NCI-H82 treated with DMSO at 0.1 percent for 48 hours (cell line): ENCODE data around the gene UNK.

Experiments
- DNase-seq: peaks from one replicate; lab custom pipeline; 2025; ENCODE audit not compliant: unreplicated experiment; lab: John Stamatoyannopoulos, UW

UNK gene, protein sequence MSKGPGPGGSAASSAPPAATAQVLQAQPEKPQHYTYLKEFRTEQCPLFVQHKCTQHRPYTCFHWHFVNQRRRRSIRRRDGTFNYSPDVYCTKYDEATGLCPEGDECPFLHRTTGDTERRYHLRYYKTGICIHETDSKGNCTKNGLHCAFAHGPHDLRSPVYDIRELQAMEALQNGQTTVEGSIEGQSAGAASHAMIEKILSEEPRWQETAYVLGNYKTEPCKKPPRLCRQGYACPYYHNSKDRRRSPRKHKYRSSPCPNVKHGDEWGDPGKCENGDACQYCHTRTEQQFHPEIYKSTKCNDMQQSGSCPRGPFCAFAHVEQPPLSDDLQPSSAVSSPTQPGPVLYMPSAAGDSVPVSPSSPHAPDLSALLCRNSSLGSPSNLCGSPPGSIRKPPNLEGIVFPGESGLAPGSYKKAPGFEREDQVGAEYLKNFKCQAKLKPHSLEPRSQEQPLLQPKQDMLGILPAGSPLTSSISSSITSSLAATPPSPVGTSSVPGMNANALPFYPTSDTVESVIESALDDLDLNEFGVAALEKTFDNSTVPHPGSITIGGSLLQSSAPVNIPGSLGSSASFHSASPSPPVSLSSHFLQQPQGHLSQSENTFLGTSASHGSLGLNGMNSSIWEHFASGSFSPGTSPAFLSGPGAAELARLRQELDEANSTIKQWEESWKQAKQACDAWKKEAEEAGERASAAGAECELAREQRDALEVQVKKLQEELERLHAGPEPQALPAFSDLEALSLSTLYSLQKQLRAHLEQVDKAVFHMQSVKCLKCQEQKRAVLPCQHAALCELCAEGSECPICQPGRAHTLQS

DNA sequence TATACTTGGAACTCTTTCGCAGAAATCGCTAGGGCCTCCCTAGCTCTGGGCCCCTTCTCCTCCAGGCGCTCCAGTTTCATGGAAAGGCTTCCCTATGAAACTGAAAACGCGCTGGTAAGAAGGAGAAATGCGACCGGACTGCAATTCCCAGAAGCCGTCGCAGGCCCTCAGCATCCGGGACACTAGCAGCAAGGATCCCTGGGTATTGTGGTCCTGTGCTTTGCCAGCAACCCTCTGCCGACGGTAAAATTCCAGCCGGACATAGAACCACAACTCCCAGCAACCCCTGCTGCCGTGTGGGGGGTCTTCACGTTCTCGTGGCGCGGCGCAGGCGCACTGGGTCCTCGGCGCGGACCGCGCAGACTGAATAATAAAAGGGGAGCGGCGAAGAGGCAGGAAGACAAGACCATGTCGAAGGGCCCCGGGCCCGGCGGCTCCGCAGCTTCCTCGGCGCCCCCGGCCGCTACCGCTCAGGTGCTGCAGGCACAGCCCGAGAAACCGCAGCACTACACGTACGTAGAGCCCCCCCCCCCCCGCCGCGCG is at the start of gene UNK:
TSS of gene UNK (plus strand) at position 334 of the 543 bp plus-strand sequence. CDS start at position 409, 75 bp downstream.
- peak; percentile 96 for DNase-seq

DNA sequence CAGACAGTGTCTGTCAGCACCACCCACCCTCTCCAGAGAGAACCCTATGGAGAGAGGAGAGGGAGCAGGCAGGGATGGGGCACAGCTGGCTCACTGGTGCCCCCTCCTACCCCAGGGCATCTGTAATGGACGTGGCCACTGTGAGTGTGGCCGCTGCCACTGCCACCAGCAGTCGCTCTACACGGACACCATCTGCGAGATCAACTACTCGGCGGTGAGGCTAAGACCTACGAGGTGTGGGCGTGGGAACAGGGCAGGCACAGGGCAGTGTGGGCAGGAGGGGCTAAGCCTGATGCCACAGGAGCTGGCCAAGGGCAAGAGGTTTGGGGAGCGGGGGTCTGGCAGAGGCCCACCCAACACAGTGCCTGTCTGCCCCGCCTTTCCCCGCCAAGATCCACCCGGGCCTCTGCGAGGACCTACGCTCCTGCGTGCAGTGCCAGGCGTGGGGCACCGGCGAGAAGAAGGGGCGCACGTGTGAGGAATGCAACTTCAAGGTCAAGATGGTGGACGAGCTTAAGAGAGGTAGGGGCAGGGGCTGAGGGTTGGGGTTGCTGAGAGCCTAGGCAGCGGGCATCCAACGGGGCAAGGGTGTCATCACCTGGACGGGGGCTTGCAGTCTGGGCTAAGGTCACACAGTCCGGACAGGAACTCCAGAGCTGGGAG is 48.3 kb upstream of the UNK start:
- DNase-seq = no peak

DNA sequence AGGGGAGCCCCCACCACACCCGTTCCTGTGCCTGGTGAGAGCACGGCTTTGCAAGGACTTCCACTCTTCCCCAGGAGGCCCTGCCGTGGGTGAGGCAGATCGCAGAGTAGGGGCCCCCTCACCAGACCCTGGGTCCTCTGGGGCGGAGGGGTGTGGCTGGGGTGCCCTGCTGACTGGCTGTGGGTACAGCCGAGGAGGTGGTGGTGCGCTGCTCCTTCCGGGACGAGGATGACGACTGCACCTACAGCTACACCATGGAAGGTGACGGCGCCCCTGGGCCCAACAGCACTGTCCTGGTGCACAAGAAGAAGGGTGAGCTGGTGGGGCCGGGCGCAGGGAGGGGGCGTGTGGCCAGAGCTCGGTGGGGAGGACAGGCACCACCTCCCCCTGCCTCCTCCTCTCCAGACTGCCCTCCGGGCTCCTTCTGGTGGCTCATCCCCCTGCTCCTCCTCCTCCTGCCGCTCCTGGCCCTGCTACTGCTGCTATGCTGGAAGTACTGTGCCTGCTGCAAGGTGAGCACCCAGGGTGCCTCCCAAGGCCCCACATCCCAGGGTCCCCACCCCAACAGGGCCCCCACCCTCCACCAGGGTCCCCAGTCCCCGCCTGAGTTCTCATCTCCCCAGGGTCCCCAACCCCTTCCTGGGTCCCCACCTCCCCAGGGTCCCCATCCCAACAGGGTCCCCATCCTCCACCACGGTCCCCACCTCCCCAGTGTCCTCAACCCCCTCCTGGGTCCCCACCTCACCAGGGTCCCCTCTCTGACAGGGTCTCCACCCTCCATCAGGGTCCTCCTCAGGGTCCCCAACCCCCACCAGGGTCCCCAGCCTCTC is 47.3 kb upstream of the UNK start:
- no peak for DNase-seq

DNA sequence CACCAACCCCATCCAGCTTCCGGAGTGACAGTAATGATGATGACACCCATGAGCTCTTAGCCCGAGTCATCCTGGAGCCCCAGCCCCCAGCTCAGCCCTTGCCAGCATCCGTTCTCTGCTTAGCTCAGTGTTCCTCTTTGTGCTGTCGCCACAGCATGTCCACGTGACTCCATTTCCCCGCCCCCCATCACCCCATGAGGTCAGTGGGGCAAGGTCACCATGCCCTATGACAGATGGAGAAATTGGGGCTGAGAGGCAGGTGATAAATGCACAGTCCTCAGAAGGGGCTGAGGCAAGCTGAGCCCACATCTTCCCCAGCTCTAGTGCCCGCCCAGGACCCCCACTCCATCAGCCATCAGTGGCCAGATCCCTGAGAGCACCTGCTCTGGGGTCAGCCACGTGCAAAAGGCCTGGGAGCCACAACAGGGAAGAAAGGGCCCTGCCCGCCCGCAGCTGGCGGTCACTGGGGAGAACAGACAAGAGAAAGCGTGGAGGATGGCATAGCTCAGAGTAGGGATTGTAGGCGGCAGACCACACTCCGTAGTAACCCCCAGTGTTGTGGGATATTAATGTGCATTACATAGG is 46.3 kb upstream of the UNK start:
- DNase-seq = no peak

DNA sequence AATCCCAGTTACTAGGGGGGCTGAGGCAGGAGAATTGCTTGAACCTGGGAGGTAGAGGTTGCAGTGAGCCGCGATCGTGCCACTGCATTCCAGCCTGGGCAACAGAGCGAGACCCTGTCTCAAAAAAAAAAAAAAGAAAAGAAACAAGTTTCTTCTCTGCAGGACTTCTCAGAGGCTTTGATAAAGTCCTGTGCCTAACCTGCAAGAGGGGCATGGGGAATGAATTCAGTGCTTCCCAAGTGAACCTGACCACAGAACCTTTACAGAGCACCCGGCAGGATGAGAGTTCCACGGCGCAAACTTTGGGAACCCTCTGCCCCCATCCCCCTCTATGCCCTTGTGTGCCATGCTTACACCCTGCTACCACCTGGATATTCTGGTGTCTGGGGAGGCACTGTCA is 45.4 kb upstream of the UNK start:
- DNase-seq = no peak

DNA sequence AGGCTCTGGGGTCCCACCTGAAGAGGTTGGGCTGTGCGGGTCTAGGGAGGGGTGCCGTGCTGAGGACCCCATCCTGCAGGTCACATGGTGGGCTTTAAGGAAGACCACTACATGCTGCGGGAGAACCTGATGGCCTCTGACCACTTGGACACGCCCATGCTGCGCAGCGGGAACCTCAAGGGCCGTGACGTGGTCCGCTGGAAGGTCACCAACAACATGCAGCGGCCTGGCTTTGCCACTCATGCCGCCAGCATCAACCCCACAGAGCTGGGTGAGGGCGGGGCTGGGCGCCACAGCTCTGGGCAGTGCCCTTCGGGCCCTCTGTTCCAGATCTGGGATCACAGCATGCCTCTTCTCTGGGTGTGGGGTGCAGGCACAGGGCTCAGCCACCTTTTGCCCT is 44.8 kb upstream of the UNK start:
- DNase-seq = no peak

DNA sequence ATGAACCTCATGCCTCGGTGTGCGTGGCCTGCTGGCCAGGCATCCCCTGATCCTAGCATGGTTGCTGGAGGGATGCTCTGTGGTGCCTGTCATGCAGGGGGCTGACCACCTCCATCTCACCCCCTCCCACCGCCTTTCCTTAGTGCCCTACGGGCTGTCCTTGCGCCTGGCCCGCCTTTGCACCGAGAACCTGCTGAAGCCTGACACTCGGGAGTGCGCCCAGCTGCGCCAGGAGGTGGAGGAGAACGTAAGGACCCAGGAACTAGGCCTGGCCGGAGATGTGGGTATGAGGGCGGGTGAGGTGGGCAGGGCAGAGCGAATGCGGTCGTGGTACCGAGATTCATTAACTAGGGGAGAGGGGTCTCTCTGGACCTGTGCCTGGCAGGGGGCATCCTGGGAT is 44.4 kb upstream of the UNK start:
- DNase-seq = no peak

DNA sequence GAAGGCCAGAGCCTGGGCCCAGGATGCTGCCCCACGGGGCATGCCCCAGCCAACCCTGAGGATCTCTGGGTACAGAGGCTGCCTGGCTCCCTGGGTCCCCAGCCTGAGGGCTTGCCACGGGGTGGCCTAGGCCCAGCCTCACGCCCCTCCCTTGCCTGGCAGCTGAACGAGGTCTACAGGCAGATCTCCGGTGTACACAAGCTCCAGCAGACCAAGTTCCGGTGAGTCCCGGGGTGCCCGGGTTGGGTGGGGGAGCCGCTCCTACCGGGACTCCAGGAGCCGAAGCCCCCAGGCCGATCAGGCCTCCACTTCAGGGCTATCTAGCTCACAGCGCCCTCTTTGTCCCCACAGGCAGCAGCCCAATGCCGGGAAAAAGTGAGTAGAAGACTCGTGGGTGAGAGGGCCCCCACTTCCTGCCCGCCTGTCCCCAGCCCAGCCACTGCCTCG is 44.0 kb upstream of the UNK start:
- DNase-seq = no peak

DNA sequence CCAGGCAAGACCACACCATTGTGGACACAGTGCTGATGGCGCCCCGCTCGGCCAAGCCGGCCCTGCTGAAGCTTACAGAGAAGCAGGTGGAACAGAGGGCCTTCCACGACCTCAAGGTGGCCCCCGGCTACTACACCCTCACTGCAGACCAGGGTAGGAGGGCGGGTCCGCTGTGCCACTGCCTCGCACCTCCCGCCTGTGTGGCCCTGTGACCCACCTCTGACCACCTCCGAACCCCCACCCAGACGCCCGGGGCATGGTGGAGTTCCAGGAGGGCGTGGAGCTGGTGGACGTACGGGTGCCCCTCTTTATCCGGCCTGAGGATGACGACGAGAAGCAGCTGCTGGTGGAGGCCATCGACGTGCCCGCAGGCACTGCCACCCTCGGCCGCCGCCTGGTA is 42.3 kb upstream of the UNK start:
- no peak for DNase-seq

DNA sequence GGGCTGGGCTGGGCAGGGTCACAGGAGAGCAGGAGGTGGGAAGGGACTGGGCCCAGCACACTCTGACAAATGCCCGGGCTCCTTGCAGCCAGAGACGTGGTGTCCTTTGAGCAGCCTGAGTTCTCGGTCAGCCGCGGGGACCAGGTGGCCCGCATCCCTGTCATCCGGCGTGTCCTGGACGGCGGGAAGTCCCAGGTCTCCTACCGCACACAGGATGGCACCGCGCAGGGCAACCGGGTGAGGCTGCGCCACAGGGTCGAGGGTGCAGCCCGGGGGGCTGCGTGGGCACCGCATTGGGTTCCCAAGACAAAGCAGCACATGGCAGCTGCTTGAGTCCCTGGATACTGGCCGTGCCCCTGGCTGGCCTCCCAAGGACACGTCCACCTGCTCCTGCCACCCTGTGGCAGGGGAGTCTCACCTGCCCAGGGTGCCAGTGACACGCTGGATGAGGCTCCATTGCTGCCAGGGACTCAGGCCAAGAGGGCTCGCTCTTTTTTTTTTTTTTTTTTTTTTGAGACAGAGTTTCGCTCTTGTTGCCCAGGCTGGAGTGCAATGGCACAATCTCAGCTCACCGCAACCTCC is 40.9 kb upstream of the UNK start:
- DNase-seq = no peak

DNA sequence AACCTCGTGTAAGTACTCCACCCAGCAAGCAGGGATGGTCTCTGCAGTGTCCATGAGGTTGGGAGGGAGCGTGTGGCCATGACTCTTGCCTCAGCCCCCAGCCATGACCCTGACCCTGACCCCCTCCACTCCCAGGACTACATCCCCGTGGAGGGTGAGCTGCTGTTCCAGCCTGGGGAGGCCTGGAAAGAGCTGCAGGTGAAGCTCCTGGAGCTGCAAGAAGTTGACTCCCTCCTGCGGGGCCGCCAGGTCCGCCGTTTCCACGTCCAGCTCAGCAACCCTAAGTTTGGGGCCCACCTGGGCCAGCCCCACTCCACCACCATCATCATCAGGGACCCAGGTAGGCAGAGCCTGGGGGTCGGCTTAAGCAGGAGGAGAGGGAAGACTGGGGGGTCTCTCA is 35.9 kb upstream of the UNK start:
- no peak for DNase-seq

DNA sequence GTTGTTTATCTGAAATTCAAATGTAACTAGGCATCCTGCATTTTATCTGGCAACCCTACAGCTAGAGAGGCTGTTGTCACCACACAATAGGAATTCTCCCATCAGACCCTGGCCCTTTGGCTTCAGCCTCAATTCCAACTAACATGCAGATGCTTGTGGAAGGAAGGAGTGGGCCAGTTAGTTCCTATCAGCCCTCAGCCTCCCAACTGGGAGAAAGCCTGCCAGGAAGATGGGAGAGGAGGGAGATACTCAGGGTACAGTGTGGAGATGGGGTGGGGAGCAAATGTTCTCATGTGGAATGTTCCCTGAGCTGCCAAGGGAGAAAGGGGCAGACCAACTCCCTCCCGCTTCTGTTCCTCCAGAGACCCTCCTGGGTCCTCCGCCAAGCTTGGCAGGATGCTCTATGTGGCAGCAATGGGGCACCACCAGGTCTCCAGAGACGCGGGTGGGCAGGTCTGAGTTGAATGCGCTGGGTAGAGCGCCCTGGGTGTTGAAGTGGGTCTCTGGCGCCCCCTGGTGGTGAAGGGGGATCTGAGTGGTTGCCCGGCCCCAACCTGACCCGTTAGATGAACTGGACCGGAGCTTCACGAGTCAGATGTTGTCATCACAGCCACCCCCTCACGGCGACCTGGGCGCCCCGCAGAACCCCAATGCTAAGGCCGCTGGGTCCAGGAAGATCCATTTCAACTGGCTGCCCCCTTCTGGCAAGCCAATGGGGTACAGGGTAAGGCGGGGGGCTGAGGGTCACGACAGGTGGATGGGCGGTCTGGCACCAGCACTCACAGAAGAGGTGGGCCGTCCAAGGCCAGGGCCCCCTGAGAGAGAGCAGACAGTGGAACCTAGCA is 34.8 kb upstream of the UNK start:
- peak; percentile 17 for DNase-seq

DNA sequence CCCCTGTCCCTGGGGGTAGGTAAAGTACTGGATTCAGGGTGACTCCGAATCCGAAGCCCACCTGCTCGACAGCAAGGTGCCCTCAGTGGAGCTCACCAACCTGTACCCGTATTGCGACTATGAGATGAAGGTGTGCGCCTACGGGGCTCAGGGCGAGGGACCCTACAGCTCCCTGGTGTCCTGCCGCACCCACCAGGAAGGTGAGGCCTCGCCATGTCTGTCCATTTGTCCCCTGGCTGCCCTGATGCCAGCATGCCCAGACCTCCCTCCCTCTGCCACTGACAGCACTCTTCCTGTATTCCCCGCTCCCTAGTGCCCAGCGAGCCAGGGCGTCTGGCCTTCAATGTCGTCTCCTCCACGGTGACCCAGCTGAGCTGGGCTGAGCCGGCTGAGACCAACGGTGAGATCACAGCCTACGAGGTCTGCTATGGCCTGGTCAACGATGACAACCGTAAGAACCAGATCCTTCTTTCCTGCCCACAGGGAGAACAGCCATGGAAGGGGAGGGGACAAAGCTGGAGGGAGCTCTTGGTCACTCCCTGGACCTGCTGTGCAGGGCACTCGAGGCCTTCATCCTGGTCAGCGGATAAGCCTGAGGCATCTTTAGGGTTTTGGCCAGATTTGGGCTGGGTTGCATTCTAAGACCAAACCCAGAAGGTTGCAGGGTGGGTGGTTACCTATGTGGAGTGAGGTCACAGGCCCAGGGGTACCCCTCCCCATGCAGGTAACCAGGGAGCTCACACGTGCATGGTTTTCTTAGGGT is 33.8 kb upstream of the UNK start:
- DNase-seq = no peak

DNA sequence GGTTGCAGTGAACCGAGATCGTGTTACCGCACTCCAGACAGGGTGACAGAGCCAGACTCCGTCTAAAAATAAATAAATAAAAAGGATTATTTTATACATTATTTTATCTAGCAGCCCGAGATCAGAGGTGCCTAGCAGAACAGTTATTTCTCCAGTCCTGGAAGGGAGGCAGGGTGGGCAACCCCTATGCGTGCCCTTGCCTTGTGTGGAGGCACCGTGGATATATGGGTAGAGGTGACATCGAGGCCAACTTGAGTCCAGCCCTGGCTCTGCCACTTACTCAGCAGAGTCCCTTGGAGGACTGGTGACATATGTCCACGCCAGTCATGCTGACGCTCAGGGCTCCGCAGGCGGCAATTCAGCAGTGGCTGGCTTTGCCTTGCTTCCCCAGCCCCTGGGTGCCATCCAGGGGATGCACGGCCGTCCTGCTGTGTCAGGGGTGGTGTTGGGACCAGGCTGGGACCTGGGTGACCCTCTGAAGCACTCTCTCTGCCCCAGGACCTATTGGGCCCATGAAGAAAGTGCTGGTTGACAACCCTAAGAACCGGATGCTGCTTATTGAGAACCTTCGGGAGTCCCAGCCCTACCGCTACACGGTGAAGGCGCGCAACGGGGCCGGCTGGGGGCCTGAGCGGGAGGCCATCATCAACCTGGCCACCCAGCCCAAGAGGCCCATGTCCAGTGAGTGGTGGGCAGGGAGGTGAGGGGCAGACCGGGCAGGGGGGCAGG is 32.8 kb upstream of the UNK start:
- DNase-seq = no peak

DNA sequence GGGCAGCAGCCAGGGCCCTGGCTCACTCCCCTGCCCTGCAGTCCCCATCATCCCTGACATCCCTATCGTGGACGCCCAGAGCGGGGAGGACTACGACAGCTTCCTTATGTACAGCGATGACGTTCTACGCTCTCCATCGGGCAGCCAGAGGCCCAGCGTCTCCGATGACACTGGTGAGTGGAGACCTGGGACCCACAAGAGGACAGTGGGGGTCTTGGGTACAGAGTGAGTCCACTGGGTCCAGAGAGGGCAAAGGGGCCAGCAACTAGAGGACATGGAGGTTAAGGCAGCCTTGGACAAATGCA is 32.2 kb upstream of the UNK start:
- DNase-seq = no peak

DNA sequence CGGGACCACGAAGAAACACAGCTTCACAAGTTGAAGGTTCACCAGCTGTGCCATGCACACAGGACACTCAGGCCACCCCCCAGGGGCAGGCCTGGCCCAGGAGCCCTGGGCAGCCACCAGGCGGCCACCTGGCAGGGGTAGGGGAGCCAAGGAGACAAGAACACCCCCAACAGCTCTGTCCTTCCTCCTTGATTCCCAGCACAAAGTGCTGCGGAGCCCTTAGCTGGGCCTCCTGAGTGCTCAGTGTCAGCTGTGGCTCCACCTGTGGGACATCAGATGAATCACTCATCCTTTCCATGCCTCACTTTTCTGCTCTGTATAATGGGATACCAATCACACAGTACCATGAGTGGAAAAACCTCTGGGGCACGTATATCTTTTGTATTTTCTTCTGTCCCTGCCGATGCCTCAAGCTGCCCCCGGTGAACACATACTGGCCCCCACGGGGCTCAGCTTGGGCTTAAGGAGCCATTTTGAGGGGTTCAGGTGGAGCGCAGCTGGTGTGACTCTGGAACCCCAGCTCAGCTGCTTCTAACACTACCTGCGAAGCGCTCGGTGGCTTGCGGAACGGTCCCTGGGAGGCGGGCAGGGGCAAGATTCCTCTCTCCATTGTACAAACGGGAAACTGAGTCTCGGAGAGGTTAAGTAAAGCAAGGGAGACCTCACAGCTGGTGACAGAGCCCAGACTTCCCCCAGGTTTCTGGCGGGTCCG is 31.6 kb upstream of the UNK start:
- DNase-seq = no peak
